H1 (cell line): ENCODE data around the gene FBLIM1. TPM values are rescaled to one million over a fixed set of nuclear protein-coding genes. Genes with fewer than 3 reads are reported as not detected.

ENCODE experiments used
- BCL11A ChIP-seq, 2 experiments: IDR thresholded peaks; one replicate each; pipeline ENCODE4 v1.6.1; 2011; ENCODE audit warnings: low read depth in 2 of 2, low read length in 2 of 2, mild to moderate bottlenecking in 2 of 2
- HDAC2 ChIP-seq, 2 experiments: fragments of 300-600 bp in 1 of 2; sonication (generic) in 1 of 2; IDR thresholded peaks; 2 replicates each; pipeline ENCODE4 v1.6.1; 2011 to 2012; ENCODE audit warnings: low read depth in 2 of 2, low read length in 2 of 2, mild to moderate bottlenecking in 2 of 2, moderate library complexity in 2 of 2, borderline replicate concordance in 1 of 2, inconsistent platforms in 1 of 2
- PHF8 ChIP-seq: fragments of 200-600 bp; sonication (generic); conservative IDR thresholded peaks from 2 replicates; pipeline ENCODE4 v1.7.1; 2012; ENCODE audit warnings: low read depth, mild to moderate bottlenecking, inconsistent platforms, low read length, moderate library complexity
- TAF7 ChIP-seq: optimal IDR thresholded peaks from 2 replicates; pipeline ENCODE3; 2011; ENCODE audit warnings: low read depth, mild to moderate bottlenecking, inconsistent platforms, low read length, moderate library complexity, borderline replicate concordance
- polyA plus RNA-seq, 7 experiments: library from polyadenylated mRNA; depleted of rRNA in 3 of 7; stranded (reverse) in 5 of 7; unstranded in 2 of 7; fragments of >200 nt in 5 of 7; fragments of 200-250 nt in 2 of 7; gene quantifications; 1 replicate in 5 of 7; 2 replicates in 1 of 7; 4 replicates in 1 of 7; pipeline versions ENCODE4 v1.2.1 to v1.2.3, GENCODE V29; 2011 to 2013; ENCODE audit warnings: missing spikeins in 2 of 7, mixed read lengths in 2 of 7
- total RNA-seq: library from RNA; stranded (reverse); fragmentation: NEBNext Ultra II Directional; extraction: Animal tissue kit (Norgen Biotek cat#: 25700); gene quantifications from 2 replicates; pipeline ENCODE4 v1.2.1, GENCODE V29; 2021
- TF ChIP-seq, protein P1 (sequence below): fragments of 300-600 bp; sonication (generic); IDR thresholded peaks from 2 replicates; pipeline ENCODE4 v1.7.1; 2012; ENCODE audit warnings: low read length, moderate library complexity, mild to moderate bottlenecking, inconsistent platforms; ENCODE audit not compliant: insufficient replicate concordance

Gene FBLIM1
- total and polyA plus RNA-seq, 2 of the 8 experiments (the other 6 are each of a cell fraction or from before 2014, with no cell fraction given): 66.6 to 66.7 TPM

DNA sequence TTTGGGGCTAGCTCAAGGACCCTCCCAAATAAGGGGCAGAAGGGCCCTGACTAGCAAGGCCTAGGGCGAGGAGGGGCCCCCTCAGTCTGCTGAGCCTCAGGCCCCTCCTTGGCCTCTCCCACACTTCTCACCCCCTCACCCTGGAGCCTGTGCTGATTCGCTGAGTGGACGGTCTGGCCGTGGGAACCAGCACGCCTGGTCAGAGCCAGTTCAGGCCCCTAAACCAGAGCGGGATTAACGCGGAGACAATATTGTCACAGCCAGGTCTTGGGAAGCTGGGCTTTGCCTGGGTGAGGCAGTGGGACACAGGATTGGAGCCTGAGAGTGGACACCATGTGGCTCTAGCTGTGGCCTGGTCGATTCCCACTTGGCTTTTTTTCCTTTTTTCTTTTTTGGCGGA lies 4.8 kb upstream of the FBLIM1 start (continued):
- TF ChIP-seq, protein P1, sequence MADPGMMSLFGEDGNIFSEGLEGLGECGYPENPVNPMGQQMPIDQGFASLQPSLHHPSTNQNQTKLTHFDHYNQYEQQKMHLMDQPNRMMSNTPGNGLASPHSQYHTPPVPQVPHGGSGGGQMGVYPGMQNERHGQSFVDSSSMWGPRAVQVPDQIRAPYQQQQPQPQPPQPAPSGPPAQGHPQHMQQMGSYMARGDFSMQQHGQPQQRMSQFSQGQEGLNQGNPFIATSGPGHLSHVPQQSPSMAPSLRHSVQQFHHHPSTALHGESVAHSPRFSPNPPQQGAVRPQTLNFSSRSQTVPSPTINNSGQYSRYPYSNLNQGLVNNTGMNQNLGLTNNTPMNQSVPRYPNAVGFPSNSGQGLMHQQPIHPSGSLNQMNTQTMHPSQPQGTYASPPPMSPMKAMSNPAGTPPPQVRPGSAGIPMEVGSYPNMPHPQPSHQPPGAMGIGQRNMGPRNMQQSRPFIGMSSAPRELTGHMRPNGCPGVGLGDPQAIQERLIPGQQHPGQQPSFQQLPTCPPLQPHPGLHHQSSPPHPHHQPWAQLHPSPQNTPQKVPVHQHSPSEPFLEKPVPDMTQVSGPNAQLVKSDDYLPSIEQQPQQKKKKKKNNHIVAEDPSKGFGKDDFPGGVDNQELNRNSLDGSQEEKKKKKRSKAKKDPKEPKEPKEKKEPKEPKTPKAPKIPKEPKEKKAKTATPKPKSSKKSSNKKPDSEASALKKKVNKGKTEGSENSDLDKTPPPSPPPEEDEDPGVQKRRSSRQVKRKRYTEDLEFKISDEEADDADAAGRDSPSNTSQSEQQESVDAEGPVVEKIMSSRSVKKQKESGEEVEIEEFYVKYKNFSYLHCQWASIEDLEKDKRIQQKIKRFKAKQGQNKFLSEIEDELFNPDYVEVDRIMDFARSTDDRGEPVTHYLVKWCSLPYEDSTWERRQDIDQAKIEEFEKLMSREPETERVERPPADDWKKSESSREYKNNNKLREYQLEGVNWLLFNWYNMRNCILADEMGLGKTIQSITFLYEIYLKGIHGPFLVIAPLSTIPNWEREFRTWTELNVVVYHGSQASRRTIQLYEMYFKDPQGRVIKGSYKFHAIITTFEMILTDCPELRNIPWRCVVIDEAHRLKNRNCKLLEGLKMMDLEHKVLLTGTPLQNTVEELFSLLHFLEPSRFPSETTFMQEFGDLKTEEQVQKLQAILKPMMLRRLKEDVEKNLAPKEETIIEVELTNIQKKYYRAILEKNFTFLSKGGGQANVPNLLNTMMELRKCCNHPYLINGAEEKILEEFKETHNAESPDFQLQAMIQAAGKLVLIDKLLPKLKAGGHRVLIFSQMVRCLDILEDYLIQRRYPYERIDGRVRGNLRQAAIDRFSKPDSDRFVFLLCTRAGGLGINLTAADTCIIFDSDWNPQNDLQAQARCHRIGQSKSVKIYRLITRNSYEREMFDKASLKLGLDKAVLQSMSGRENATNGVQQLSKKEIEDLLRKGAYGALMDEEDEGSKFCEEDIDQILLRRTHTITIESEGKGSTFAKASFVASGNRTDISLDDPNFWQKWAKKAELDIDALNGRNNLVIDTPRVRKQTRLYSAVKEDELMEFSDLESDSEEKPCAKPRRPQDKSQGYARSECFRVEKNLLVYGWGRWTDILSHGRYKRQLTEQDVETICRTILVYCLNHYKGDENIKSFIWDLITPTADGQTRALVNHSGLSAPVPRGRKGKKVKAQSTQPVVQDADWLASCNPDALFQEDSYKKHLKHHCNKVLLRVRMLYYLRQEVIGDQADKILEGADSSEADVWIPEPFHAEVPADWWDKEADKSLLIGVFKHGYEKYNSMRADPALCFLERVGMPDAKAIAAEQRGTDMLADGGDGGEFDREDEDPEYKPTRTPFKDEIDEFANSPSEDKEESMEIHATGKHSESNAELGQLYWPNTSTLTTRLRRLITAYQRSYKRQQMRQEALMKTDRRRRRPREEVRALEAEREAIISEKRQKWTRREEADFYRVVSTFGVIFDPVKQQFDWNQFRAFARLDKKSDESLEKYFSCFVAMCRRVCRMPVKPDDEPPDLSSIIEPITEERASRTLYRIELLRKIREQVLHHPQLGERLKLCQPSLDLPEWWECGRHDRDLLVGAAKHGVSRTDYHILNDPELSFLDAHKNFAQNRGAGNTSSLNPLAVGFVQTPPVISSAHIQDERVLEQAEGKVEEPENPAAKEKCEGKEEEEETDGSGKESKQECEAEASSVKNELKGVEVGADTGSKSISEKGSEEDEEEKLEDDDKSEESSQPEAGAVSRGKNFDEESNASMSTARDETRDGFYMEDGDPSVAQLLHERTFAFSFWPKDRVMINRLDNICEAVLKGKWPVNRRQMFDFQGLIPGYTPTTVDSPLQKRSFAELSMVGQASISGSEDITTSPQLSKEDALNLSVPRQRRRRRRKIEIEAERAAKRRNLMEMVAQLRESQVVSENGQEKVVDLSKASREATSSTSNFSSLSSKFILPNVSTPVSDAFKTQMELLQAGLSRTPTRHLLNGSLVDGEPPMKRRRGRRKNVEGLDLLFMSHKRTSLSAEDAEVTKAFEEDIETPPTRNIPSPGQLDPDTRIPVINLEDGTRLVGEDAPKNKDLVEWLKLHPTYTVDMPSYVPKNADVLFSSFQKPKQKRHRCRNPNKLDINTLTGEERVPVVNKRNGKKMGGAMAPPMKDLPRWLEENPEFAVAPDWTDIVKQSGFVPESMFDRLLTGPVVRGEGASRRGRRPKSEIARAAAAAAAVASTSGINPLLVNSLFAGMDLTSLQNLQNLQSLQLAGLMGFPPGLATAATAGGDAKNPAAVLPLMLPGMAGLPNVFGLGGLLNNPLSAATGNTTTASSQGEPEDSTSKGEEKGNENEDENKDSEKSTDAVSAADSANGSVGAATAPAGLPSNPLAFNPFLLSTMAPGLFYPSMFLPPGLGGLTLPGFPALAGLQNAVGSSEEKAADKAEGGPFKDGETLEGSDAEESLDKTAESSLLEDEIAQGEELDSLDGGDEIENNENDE: no peak
- TF ChIP-seq HDAC2 (IDR thresholded peaks at IDR 0.05; ENCODE audit: borderline replicate concordance in 1 of 2, low read depth in 2 of 2, low read length in 2 of 2) (no peak), TAF7 (no peak), PHF8 (no peak), BCL11A (IDR thresholded peaks at IDR 0.05; ENCODE audit: low read depth in 2 of 2, low read length in 2 of 2) (no peak)
